SK-N-SH (cell line): ENCODE results near the gene NOD1. TPM values are rescaled to one million over a fixed set of nuclear protein-coding genes. Genes with fewer than 3 reads are reported as not detected.

ENCODE experiments used
- CTCF ChIA-PET: fragments of 300-600, 350-600 bp; formaldehyde crosslinking; extraction: SDS; loops from one replicate; lab custom pipeline; 2021; lab: Yijun Ruan, JAX
- POLR2A ChIA-PET: fragments of 350-600 bp; sonication (Branson Sonifier 250); formaldehyde crosslinking; extraction: SDS; loops from one replicate; lab custom pipeline; 2020; ENCODE audit warnings: antibody characterized with exemption, inconsistent platforms; lab: Yijun Ruan, JAX
- DNase-seq: peaks from one replicate; pipeline ENCODE4 v3.0.0; 2012
- H2AFZ ChIP-seq: fragments of 200-600 bp; sonication (generic); 2 replicates; pipeline ENCODE4 v1.8.1; 2016; ENCODE audit warnings: antibody characterized with exemption, mild to moderate bottlenecking, low read depth
- H3F3A ChIP-seq: fragments of 200-600 bp; sonication (generic); replicated peaks from 2 replicates; pipeline ENCODE3; 2016; ENCODE audit warnings: antibody characterized with exemption, mild to moderate bottlenecking; ENCODE audit not compliant: insufficient read depth
- H3K27ac ChIP-seq, 2 experiments: fragments of 200-500 bp in 1 of 2; fragments of 200-600 bp in 1 of 2; sonication (Bioruptor generic) in 1 of 2; sonication (generic), shearing (Covaris generic) in 1 of 2; 2 replicates each; pipeline versions ENCODE4 v1.5.1 to v1.6.1; 2014 to 2016; ENCODE audit warnings: low read depth in 2 of 2, inconsistent platforms in 1 of 2, low read length in 1 of 2, mild to moderate bottlenecking in 1 of 2, mixed read lengths in 1 of 2
- H3K27me3 ChIP-seq: fragments of 200-600 bp; sonication (generic), shearing (Covaris generic); 2 replicates; pipeline ENCODE4 v1.6.1; 2016; ENCODE audit warnings: mixed run types; ENCODE audit not compliant: insufficient read depth
- H3K36me3 ChIP-seq, 2 experiments: fragments of 200-500 bp in 1 of 2; fragments of 200-600 bp in 1 of 2; sonication (Bioruptor generic) in 1 of 2; sonication (generic) in 1 of 2; replicated peaks in 1 of 2; 2 replicates each; pipeline versions ENCODE3 to v1.5.1; 2014 to 2016; ENCODE audit warnings: low read length in 1 of 2, mild to moderate bottlenecking in 1 of 2; ENCODE audit not compliant: insufficient read depth in 2 of 2, control insufficient read depth in 1 of 2
- H3K4me1 ChIP-seq, 2 experiments: fragments of 200-500 bp in 1 of 2; fragments of 200-600 bp in 1 of 2; sonication (Bioruptor generic) in 1 of 2; sonication (generic), shearing (Covaris generic) in 1 of 2; 2 replicates each; pipeline versions ENCODE4 v1.5.1 to v1.6.1; 2014 to 2016; ENCODE audit warnings: low read depth in 1 of 2, low read length in 1 of 2, mixed run types in 1 of 2; ENCODE audit not compliant: insufficient read depth in 2 of 2, control insufficient read depth in 1 of 2
- H3K4me2 ChIP-seq: fragments of 200-600 bp; sonication (generic), shearing (Covaris generic); 2 replicates; pipeline ENCODE4 v1.6.1; 2017; ENCODE audit warnings: mixed run types
- H3K4me3 ChIP-seq, 2 experiments: fragments of 200-500 bp in 1 of 2; fragments of 200-600 bp in 1 of 2; sonication (Bioruptor generic) in 1 of 2; sonication (generic), shearing (Covaris generic) in 1 of 2; 2 replicates each; pipeline versions ENCODE4 v1.5.1 to v1.8.1; 2014 to 2016; ENCODE audit warnings: low read depth in 2 of 2, inconsistent platforms in 1 of 2, low read length in 1 of 2, mild to moderate bottlenecking in 1 of 2, mixed read lengths in 1 of 2, moderate library complexity in 1 of 2
- H3K79me2 ChIP-seq: fragments of 200-600 bp; sonication (generic); 2 replicates; pipeline ENCODE4 v1.8.1; 2017; ENCODE audit warnings: mild to moderate bottlenecking; ENCODE audit not compliant: insufficient read depth
- H3K9ac ChIP-seq: fragments of 200-600 bp; sonication (generic); 2 replicates; pipeline ENCODE4 v1.6.1; 2017; ENCODE audit warnings: mixed run types
- H3K9me2 ChIP-seq: fragments of 200-600 bp; sonication (generic); 2 replicates; pipeline ENCODE4 v1.6.1; 2017; ENCODE audit warnings: mixed run types
- H3K9me3 ChIP-seq: fragments of 200-600 bp; sonication (generic); 2 replicates; pipeline ENCODE4 v1.6.1; 2017; ENCODE audit warnings: mixed run types, mild to moderate bottlenecking, moderate library complexity
- H4K20me1 ChIP-seq: fragments of 200-600 bp; sonication (generic); 2 replicates; pipeline ENCODE4 v1.6.1; 2017; ENCODE audit warnings: mild to moderate bottlenecking, mixed run types; ENCODE audit not compliant: insufficient read depth
- CHD2 ChIP-seq: fragments of 150-350 bp; IDR thresholded peaks from 2 replicates; pipeline ENCODE4 v1.6.1; 2018; ENCODE audit warnings: low read length; ENCODE audit not compliant: partially characterized antibody
- CTCF ChIP-seq: fragments of 200-600 bp; sonication (generic); IDR thresholded peaks from 2 replicates; pipeline ENCODE4 v1.6.1; 2017; ENCODE audit warnings: antibody characterized with exemption, mild to moderate bottlenecking, moderate library complexity
- EP300 ChIP-seq, 2 experiments: IDR thresholded peaks; 2 replicates each; pipeline versions ENCODE4 v1.4.0 to v1.6.1; 2012; ENCODE audit warnings: borderline replicate concordance in 1 of 2, low read depth in 1 of 2, low read length in 1 of 2
- EZH2phosphoT487 ChIP-seq: fragments of 200-600 bp; sonication (generic); IDR thresholded peaks from 2 replicates; pipeline ENCODE4 v1.6.1; 2017; ENCODE audit warnings: low read depth, mixed run types, mild to moderate bottlenecking, antibody characterized with exemption, moderate library complexity, borderline replicate concordance
- FOSL2 ChIP-seq: IDR thresholded peaks from 2 replicates; pipeline ENCODE4 v1.4.0; 2012; ENCODE audit warnings: low read depth, mild to moderate bottlenecking, moderate library complexity, borderline replicate concordance
- FOXM1 ChIP-seq: IDR thresholded peaks from 2 replicates; pipeline ENCODE4 v1.4.0; 2012; ENCODE audit warnings: low read depth, mild to moderate bottlenecking
- GABPA ChIP-seq: IDR thresholded peaks from 2 replicates; pipeline ENCODE4 v1.4.0; 2012; ENCODE audit warnings: low read depth, mild to moderate bottlenecking
- MAX ChIP-seq: IDR thresholded peaks from 2 replicates; pipeline ENCODE4 v1.4.0; 2012; ENCODE audit warnings: low read depth
- MEF2A ChIP-seq: IDR thresholded peaks from 2 replicates; pipeline ENCODE4 v1.4.0; 2012; ENCODE audit warnings: low read depth, borderline replicate concordance
- RFX5 ChIP-seq: IDR thresholded peaks from 2 replicates; pipeline ENCODE4 v1.6.1; 2012; ENCODE audit warnings: mild to moderate bottlenecking, improper control_type of control experiment, low read length
- USF2 ChIP-seq: fragments of 150-350 bp; IDR thresholded peaks from 2 replicates; pipeline ENCODE4 v1.6.1; 2017; ENCODE audit warnings: antibody characterized with exemption, low read length, low read depth, borderline replicate concordance
- YY1 ChIP-seq: IDR thresholded peaks from 2 replicates; pipeline ENCODE4 v1.4.0; 2012; ENCODE audit warnings: low read depth, mild to moderate bottlenecking
- WGBS: methylation state at CpG from one replicate; pipeline ENCODE4 v1.1.6; 2017; ENCODE audit warnings: low lambda C conversion rate; 5-methylcytosine and 5-hydroxymethylcytosine counted together
- polyA plus RNA-seq, 3 experiments: library from polyadenylated mRNA; depleted of rRNA; stranded (reverse); fragments of >200 nt; gene quantifications; 2 replicates each; pipeline ENCODE4 v1.2.3, GENCODE V29; 2012
- TF ChIP-seq, protein P1 (sequence below): fragments of 150-350 bp; IDR thresholded peaks from 2 replicates; pipeline ENCODE4 v1.6.1; 2016; ENCODE audit warnings: mild to moderate bottlenecking, low read depth, low read length

Gene NOD1
- polyA plus RNA-seq, 1 of the 3 experiments (the other 2 are of a cell fraction): 5.5 TPM

- Histone ChIP-seq H3K9me2 (no peaks in the 10 kb centered on the region), H3K4me2 (no peak overlapping the region), H3K9ac (no peak overlapping the region), H3K4me1 (peaks cover 0 to 4% of the 10 kb centered on the region in 2 experiments; a peak in 1 of 4 replicates), H3K79me2 (no peaks in the 10 kb centered on the region), H3K27me3 (no peaks in the 10 kb centered on the region), H3K9me3 (0 out of 2 replicates have a peak, but pooled peaks cover 6% of the 10 kb centered on the region), H3F3A (peaks cover 6% of the 10 kb centered on the region), H2AFZ (no peak overlapping the region), H3K27ac (no peak overlapping the region), H4K20me1 (no peaks in the 10 kb centered on the region), H3K36me3 (no peaks in the 10 kb centered on the region), H3K4me3 (no peak overlapping the region)
- TF ChIP-seq RFX5 (no peak), FOXM1 (no peak), EZH2phosphoT487 (no peak), EP300 (IDR thresholded peaks at IDR 0.05; ENCODE audit: borderline replicate concordance in 1 of 2, low read depth in 1 of 2, low read length in 1 of 2) (no peak), CTCF (no peak), FOSL2 (no peak)
- TF ChIP-seq, protein P1, sequence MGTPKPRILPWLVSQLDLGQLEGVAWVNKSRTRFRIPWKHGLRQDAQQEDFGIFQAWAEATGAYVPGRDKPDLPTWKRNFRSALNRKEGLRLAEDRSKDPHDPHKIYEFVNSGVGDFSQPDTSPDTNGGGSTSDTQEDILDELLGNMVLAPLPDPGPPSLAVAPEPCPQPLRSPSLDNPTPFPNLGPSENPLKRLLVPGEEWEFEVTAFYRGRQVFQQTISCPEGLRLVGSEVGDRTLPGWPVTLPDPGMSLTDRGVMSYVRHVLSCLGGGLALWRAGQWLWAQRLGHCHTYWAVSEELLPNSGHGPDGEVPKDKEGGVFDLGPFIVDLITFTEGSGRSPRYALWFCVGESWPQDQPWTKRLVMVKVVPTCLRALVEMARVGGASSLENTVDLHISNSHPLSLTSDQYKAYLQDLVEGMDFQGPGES: no peak
- CTCF ChIA-PET: interaction anchor here (0.6 kb wide), 1 partner anchor 356 kb away, joined by 3 read pairs; no protein-coding TSS in a partner anchor
- POLR2A ChIA-PET: no interaction called here
- no peak for DNase-seq
- WGBS: 90% methylated on average over 2 of the region's 2 CpGs
Observed at GRCh38 chr7:30380294-30380693, 98.3 kb downstream of the NOD1 start.

- H3K9me2 ChIP-seq: no peaks in the 10 kb centered on the region
- TF ChIP-seq MAX: no peak
- TF ChIP-seq USF2: no peak
- TF ChIP-seq GABPA: no peak
- TF ChIP-seq CTCF: no peak
- no peak for TF ChIP-seq MEF2A
- no peak for TF ChIP-seq YY1
- no peak for TF ChIP-seq CHD2
- TF ChIP-seq EZH2phosphoT487: no peak
- no peaks in the 10 kb centered on the region for H3K27me3 ChIP-seq
- no peak overlapping the region for H3K9ac ChIP-seq
- H3K4me2 ChIP-seq: no peak overlapping the region
- H2AFZ ChIP-seq: no peak overlapping the region
- H3K9me3 ChIP-seq: 0 out of 2 replicates have a peak, but pooled peaks cover 6% of the 10 kb centered on the region
- H3K36me3 ChIP-seq: no peaks in the 10 kb centered on the region
- ChIA-PET POLR2A (no interaction called here), CTCF (interaction anchor here (0.6 kb wide), 1 partner anchor 357 kb away, joined by 3 read pairs; no protein-coding TSS in a partner anchor)
- no peak for DNase-seq
- 74% methylated on average over 4 of the region's 4 CpGs for WGBS
- H4K20me1 ChIP-seq: no peaks in the 10 kb centered on the region
- H3K79me2 ChIP-seq: no peaks in the 10 kb centered on the region
- peaks cover 0 to 4% of the 10 kb centered on the region in 2 experiments; a peak in 1 of 4 replicates for H3K4me1 ChIP-seq
- H3K27ac ChIP-seq: no peak overlapping the region
- no peak overlapping the region for H3K4me3 ChIP-seq
- H3F3A ChIP-seq: peaks cover 6% of the 10 kb centered on the region
Observed at GRCh38 chr7:30379741-30380140, 98.8 kb downstream of the NOD1 start.
